GM12874 (cell line): ENCODE measurements around the gene PPIP5K2.

ENCODE experiments used
- CTCF ChIP-seq: IDR thresholded peaks from 2 replicates; pipeline ENCODE4 v1.5.1; 2011; ENCODE audit warnings: low read depth, mild to moderate bottlenecking, control low read depth, low read length, moderate library complexity; ENCODE audit not compliant: insufficient read depth

The PPIP5K2 gene

GRCh38 chr5:103210952-103211351, 90.9 kb downstream of the PPIP5K2 start:
- no peak for TF ChIP-seq CTCF

GRCh38 chr5:103211576-103212561, 91.8 kb downstream of the PPIP5K2 start:
- TF ChIP-seq CTCF: no peak

- no peak for TF ChIP-seq CTCF
These were observed 96.0 kb downstream of the PPIP5K2 start for GRCh38 chr5:103216137-103216536.

GRCh38 chr5:103216697-103217096, 96.6 kb downstream of the PPIP5K2 start:
- TF ChIP-seq CTCF: no peak

- TF ChIP-seq CTCF: no peak
These were observed 97.0 kb downstream of the PPIP5K2 start for GRCh38 chr5:103217101-103217500.

- no peak for TF ChIP-seq CTCF
These were observed 98.1 kb downstream of the PPIP5K2 start for GRCh38 chr5:103218164-103218563.

GRCh38 chr5:103223031-103223955, 103.2 kb downstream of the PPIP5K2 start:
- TF ChIP-seq CTCF: no peak
